Thyroid gland (tissue), 4 donors: ENCODE measurements around the gene ZNF593OS.

Experiments
- POLR2A ChIP-seq, 2 donors: fragments of 450-650 bp; IDR thresholded peaks; one replicate each; pipeline ENCODE4 v1.6.1; 2017; ENCODE audit warnings: antibody characterized with exemption in 2 of 2, mild to moderate bottlenecking in 2 of 2, moderate library complexity in 1 of 2
- TF ChIP-seq, protein P1 (sequence below), 6 experiments: fragments of 200-600 bp in 3 of 6; fragments of 450-650 bp in 3 of 6; sonication (generic) in 3 of 6; IDR thresholded peaks; one replicate each; pipeline ENCODE4 v1.5.1; 2016 to 2019; ENCODE audit warnings: antibody characterized with exemption in 6 of 6, mild to moderate bottlenecking in 2 of 6, inconsistent platforms in 1 of 6, moderate library complexity in 1 of 6

DNA sequence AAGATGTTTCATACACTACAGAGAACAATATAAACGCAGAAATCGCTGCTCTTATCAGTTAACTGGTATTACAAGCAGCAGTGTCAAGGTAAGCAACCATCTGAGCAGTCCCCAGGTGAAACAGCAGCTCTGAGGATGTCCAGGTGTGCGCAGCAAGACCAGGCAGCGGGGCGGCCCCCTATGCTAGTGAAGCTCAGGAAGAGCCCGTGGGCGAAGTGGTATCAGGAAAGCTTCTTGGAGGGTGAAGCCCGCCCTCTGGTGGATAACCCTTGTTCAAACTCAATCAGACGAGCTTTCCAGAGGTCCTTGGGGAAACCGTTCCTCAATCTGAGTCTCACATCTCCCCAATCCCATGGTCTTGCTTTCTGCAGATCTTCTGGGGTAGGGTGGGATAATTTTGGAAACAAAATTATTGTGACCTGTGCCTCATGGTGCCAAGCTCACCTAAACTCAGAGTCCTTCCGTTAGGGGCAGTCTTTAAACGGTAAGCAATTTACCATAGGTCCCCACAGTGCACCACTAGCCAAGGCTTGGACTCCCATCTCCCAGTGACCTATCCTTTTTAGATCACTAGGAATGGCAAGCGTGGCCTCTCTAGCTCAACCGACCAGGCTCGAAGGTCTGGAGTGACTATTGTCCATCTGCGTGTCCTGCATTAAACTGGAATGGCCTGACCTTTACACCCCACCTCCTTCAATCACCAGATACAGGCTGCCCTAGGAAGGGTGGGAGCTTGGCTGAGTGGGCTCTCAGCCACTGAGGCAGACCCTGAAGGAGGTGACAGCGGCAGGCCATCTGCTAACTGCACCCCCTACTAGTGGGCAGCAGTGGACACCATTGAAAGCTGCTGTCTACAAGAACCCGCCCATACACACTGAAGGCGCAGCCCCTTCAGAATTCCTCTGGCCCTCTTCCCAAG is 26.3 kb downstream of the ZNF593OS start:
- TF ChIP-seq, protein P1, sequence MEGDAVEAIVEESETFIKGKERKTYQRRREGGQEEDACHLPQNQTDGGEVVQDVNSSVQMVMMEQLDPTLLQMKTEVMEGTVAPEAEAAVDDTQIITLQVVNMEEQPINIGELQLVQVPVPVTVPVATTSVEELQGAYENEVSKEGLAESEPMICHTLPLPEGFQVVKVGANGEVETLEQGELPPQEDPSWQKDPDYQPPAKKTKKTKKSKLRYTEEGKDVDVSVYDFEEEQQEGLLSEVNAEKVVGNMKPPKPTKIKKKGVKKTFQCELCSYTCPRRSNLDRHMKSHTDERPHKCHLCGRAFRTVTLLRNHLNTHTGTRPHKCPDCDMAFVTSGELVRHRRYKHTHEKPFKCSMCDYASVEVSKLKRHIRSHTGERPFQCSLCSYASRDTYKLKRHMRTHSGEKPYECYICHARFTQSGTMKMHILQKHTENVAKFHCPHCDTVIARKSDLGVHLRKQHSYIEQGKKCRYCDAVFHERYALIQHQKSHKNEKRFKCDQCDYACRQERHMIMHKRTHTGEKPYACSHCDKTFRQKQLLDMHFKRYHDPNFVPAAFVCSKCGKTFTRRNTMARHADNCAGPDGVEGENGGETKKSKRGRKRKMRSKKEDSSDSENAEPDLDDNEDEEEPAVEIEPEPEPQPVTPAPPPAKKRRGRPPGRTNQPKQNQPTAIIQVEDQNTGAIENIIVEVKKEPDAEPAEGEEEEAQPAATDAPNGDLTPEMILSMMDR (IDR thresholded peaks at IDR 0.05): peak; percentile 39 to 86 (median 72)
- no peak for TF ChIP-seq POLR2A (IDR thresholded peaks at IDR 0.05)
